ENCODE measurements around the gene FREM3. TPM values are rescaled to one million over a fixed set of nuclear protein-coding genes. Genes with fewer than 3 reads are reported as not detected.

Gene FREM3
- polyA plus RNA-seq, 2 of the 4 experiments (the other 2 are of a cell fraction), result not detected

- no peak for TF ChIP-seq HDAC2 (IDR thresholded peaks at IDR 0.05)
- no peak for TF ChIP-seq RFX5 (IDR thresholded peaks at IDR 0.05)
- TF ChIP-seq NR3C1 (IDR thresholded peaks at IDR 0.05), result no peak
- TF ChIP-seq HEYL (CRISPR knock-in tag; IDR thresholded peaks at IDR 0.05), result no peak
- TF ChIP-seq RNF2 (IDR thresholded peaks at IDR 0.05; ENCODE audit: borderline replicate concordance, low read depth), result no peak
- TF ChIP-seq GATA3 (IDR thresholded peaks at IDR 0.05; ENCODE audit: borderline replicate concordance), result no peak
- no peak for TF ChIP-seq EHF (CRISPR knock-in tag; IDR thresholded peaks at IDR 0.05)
- no peak for TF ChIP-seq NPAS2 (CRISPR knock-in tag; IDR thresholded peaks at IDR 0.05; ENCODE audit: borderline replicate concordance)
- no peak for TF ChIP-seq SREBF2 (IDR thresholded peaks at IDR 0.05)
- no peak for TF ChIP-seq ESRRA (IDR thresholded peaks at IDR 0.05; ENCODE audit: borderline replicate concordance, low read length)
- TF ChIP-seq POLR2AphosphoS2 (conservative IDR thresholded peaks at IDR 0.05; ENCODE audit: low read length), result no peak
- no peak for TF ChIP-seq MAZ (IDR thresholded peaks at IDR 0.05; ENCODE audit: borderline replicate concordance, low read depth, low read length)
- TF ChIP-seq KDM5A (IDR thresholded peaks at IDR 0.05), result no peak
- TF ChIP-seq CEBPB (IDR thresholded peaks at IDR 0.05), result no peak
- TF ChIP-seq EP300 (IDR thresholded peaks at IDR 0.05), result no peak
- no peak for TF ChIP-seq EHMT2 (IDR thresholded peaks at IDR 0.05; ENCODE audit: low read depth)
- TF ChIP-seq HMGXB4 (CRISPR knock-in tag; IDR thresholded peaks at IDR 0.05; ENCODE audit: borderline replicate concordance), result no peak
- no peak for TF ChIP-seq NFE2L2 (conservative IDR thresholded peaks at IDR 0.05; ENCODE audit: low read length)
- no peak for TF ChIP-seq HES2 (IDR thresholded peaks at IDR 0.05)
- TF ChIP-seq CBX8 (IDR thresholded peaks at IDR 0.05), result no peak
- Histone ChIP-seq H3K4me3 (no peak overlapping the region), H3K4me1 (no peaks in the 10 kb centered on the region), H3K4me2 (no peak overlapping the region), H3K27ac (no peak overlapping the region), H3K9me3 (no peaks in the 10 kb centered on the region)
- ATAC-seq, result no peak
- no peak for DNase-seq (ENCODE audit: low read depth in 1 of 2, low spot score in 1 of 2)
- FAIRE-seq, result no peak
- WGBS (ENCODE audit: missing lambda C conversion rate), result 93% methylated on average over 5 of the region's 5 CpGs
- ChIA-PET CTCF (no interaction called here), POLR2A (no interaction called here)
Observed at GRCh38 chr4:143555676-143556075, 144.8 kb downstream of the FREM3 start.

- WGBS (ENCODE audit: missing lambda C conversion rate), result 73% methylated on average over 4 of the region's 4 CpGs
- CTCF ChIA-PET, result no interaction called here
- FAIRE-seq (no peak), ATAC-seq (no peak), DNase-seq (ENCODE audit: low read depth in 1 of 2, low spot score in 1 of 2) (no peak)
- POLR2A ChIA-PET, result no interaction called here
- no peaks in the 10 kb centered on the region for H3K9me3 ChIP-seq
- H3K4me3 ChIP-seq, result no peak overlapping the region
- H3K27ac ChIP-seq, result no peak overlapping the region
- TF ChIP-seq PBX3 (IDR thresholded peaks at IDR 0.05), result no peak
- no peak for TF ChIP-seq NPAS2 (CRISPR knock-in tag; IDR thresholded peaks at IDR 0.05; ENCODE audit: borderline replicate concordance)
- TF ChIP-seq REST (IDR thresholded peaks at IDR 0.05), result no peak
- no peak for TF ChIP-seq NFE2L2 (conservative IDR thresholded peaks at IDR 0.05; ENCODE audit: low read length)
- H3K4me2 ChIP-seq, result no peak overlapping the region
- H3K4me1 ChIP-seq, result no peaks in the 10 kb centered on the region
Observed at GRCh38 chr4:143554728-143555597, 145.5 kb downstream of the FREM3 start.
